ENCODE data around the gene DSCAM. TPM values are rescaled to one million over a fixed set of nuclear protein-coding genes. Genes with fewer than 3 reads are reported as not detected.

The DSCAM gene
- total and polyA plus RNA-seq, 2 experiments from 2014 or later: 0.07 TPM; not detected in 1

DNA sequence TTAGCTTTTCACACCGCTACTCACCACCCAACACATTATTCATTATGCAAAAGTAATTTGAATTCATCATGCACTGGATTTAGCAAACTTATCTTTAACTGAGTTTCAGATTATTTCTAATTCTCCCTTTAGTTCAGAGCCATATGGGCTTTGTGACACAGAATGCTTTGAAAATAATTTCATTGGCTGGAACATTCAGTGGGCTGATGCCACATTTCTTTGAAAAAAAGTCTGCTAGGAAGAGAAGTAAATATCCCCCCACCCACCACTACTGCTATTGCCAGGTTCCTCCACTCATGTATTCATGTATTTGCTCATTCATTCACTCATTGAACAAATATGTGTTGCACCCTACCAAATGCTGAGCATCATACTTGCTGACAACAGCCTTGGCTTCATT is 280.5 kb downstream of the DSCAM start (continued):
- TF ChIP-seq, protein P1, sequence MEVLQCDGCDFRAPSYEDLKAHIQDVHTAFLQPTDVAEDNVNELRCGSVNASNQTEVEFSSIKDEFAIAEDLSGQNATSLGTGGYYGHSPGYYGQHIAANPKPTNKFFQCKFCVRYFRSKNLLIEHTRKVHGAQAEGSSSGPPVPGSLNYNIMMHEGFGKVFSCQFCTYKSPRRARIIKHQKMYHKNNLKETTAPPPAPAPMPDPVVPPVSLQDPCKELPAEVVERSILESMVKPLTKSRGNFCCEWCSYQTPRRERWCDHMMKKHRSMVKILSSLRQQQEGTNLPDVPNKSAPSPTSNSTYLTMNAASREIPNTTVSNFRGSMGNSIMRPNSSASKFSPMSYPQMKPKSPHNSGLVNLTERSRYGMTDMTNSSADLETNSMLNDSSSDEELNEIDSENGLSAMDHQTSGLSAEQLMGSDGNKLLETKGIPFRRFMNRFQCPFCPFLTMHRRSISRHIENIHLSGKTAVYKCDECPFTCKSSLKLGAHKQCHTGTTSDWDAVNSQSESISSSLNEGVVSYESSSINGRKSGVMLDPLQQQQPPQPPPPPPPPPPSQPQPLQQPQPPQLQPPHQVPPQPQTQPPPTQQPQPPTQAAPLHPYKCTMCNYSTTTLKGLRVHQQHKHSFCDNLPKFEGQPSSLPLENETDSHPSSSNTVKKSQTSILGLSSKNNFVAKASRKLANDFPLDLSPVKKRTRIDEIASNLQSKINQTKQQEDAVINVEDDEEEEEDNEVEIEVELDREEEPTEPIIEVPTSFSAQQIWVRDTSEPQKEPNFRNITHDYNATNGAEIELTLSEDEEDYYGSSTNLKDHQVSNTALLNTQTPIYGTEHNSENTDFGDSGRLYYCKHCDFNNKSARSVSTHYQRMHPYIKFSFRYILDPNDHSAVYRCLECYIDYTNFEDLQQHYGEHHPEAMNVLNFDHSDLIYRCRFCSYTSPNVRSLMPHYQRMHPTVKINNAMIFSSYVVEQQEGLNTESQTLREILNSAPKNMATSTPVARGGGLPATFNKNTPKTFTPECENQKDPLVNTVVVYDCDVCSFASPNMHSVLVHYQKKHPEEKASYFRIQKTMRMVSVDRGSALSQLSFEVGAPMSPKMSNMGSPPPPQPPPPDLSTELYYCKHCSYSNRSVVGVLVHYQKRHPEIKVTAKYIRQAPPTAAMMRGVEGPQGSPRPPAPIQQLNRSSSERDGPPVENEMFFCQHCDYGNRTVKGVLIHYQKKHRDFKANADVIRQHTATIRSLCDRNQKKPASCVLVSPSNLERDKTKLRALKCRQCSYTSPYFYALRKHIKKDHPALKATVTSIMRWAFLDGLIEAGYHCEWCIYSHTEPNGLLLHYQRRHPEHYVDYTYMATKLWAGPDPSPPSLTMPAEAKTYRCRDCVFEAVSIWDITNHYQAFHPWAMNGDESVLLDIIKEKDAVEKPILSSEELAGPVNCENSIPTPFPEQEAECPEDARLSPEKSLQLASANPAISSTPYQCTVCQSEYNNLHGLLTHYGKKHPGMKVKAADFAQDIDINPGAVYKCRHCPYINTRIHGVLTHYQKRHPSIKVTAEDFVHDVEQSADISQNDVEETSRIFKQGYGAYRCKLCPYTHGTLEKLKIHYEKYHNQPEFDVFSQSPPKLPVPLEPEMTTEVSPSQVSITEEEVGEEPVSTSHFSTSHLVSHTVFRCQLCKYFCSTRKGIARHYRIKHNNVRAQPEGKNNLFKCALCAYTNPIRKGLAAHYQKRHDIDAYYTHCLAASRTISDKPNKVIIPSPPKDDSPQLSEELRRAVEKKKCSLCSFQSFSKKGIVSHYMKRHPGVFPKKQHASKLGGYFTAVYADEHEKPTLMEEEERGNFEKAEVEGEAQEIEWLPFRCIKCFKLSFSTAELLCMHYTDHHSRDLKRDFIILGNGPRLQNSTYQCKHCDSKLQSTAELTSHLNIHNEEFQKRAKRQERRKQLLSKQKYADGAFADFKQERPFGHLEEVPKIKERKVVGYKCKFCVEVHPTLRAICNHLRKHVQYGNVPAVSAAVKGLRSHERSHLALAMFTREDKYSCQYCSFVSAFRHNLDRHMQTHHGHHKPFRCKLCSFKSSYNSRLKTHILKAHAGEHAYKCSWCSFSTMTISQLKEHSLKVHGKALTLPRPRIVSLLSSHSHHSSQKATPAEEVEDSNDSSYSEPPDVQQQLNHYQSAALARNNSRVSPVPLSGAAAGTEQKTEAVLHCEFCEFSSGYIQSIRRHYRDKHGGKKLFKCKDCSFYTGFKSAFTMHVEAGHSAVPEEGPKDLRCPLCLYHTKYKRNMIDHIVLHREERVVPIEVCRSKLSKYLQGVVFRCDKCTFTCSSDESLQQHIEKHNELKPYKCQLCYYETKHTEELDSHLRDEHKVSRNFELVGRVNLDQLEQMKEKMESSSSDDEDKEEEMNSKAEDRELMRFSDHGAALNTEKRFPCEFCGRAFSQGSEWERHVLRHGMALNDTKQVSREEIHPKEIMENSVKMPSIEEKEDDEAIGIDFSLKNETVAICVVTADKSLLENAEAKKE (CRISPR knock-in tag; IDR thresholded peaks at IDR 0.05): no peak

DNA sequence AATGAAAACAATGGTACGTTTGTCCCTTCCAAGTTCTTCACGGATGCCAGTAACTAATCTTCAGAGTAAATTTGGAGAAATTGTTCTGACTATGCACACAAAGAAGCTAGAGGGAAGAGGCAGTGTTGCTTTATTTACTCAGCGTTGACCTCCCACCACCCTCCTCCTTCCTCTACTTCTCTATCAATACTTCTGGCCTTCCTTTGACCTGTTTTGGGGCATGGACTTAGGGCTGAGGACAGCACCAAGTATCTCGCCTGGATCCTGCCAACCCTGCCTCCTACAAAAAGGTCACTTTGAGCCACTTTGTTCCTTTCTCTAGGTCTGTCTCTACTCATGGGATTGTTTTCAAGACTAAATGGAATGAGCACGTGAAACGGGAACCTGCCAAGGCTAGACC is 282.6 kb downstream of the DSCAM start:
- Histone ChIP-seq H4K20me1 (replicated peaks; ENCODE audit: insufficient read depth) (no peaks in the 10 kb centered on the region), H3K4me3 (no peak overlapping the region), H3K36me3 (ENCODE audit: insufficient read depth) (no peaks in the 10 kb centered on the region), H3K4me2 (no peak overlapping the region), H3K27ac (ENCODE audit: low read depth) (no peak overlapping the region), H2AFZ (no peak overlapping the region), H3K79me2 (replicated peaks; ENCODE audit: insufficient read depth) (no peaks in the 10 kb centered on the region), H3K9me2 (ENCODE audit: insufficient read depth) (no peaks in the 10 kb centered on the region), H3K27me3 (ENCODE audit: insufficient read depth) (no peaks in the 10 kb centered on the region), H3F3A (replicated peaks; ENCODE audit: low read depth) (no peaks in the 10 kb centered on the region), H3K4me1 (ENCODE audit: insufficient read depth) (no peaks in the 10 kb centered on the region)
- H3K4me3 Mint-ChIP-seq: no peak overlapping the region
- 0 out of 3 replicates have a peak, but pooled peaks cover 2% of the 10 kb centered on the region for H3K4me1 Mint-ChIP-seq
- peaks cover 84% of the 10 kb centered on the region for H3K9me3 Mint-ChIP-seq
- no peak for ATAC-seq
- H3K36me3 Mint-ChIP-seq (ENCODE audit: low read depth): peaks cover 11% of the 10 kb centered on the region; the same call in 2 of the 3 replicates
- no peak overlapping the region for H3K27ac Mint-ChIP-seq
- DNase-seq (ENCODE audit: low spot score): no peak
- H3K27me3 Mint-ChIP-seq (ENCODE audit: insufficient read depth, low read depth, poor library complexity): peaks cover under 1% of the 10 kb centered on the region
- TF ChIP-seq NANOG (IDR thresholded peaks at IDR 0.05; ENCODE audit: borderline replicate concordance) (no peak), STAT1 (IDR thresholded peaks at IDR 0.05; ENCODE audit: unreplicated experiment) (no peak), EZH2phosphoT487 (IDR thresholded peaks at IDR 0.05; ENCODE audit: unreplicated experiment) (no peak), EZH2 (IDR thresholded peaks at IDR 0.05; ENCODE audit: low read depth, unreplicated experiment) (no peak), POLR2AphosphoS5 (IDR thresholded peaks at IDR 0.05; ENCODE audit: low read depth) (no peak), JUNB (IDR thresholded peaks at IDR 0.05; ENCODE audit: unreplicated experiment) (no peak), ZNF331 (CRISPR knock-in tag; IDR thresholded peaks at IDR 0.05; ENCODE audit: low read depth) (no peak), ZNF114 (CRISPR knock-in tag; IDR thresholded peaks at IDR 0.05) (no peak), CREB1 (CRISPR knock-in tag; IDR thresholded peaks at IDR 0.05; ENCODE audit: low read depth) (no peak)
- TF ChIP-seq, protein P2, sequence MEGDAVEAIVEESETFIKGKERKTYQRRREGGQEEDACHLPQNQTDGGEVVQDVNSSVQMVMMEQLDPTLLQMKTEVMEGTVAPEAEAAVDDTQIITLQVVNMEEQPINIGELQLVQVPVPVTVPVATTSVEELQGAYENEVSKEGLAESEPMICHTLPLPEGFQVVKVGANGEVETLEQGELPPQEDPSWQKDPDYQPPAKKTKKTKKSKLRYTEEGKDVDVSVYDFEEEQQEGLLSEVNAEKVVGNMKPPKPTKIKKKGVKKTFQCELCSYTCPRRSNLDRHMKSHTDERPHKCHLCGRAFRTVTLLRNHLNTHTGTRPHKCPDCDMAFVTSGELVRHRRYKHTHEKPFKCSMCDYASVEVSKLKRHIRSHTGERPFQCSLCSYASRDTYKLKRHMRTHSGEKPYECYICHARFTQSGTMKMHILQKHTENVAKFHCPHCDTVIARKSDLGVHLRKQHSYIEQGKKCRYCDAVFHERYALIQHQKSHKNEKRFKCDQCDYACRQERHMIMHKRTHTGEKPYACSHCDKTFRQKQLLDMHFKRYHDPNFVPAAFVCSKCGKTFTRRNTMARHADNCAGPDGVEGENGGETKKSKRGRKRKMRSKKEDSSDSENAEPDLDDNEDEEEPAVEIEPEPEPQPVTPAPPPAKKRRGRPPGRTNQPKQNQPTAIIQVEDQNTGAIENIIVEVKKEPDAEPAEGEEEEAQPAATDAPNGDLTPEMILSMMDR (conservative IDR thresholded peaks at IDR 0.05; ENCODE audit: low read depth in 2 of 2): no peak

All from GM23338 (cell line).